Neural cell (in vitro differentiated cells): ENCODE measurements around the gene PKP2.

ENCODE experiments used
- CTCF ChIP-seq: fragments of 450-650 bp; IDR thresholded peaks from 2 replicates; pipeline ENCODE4 v1.5.1; 2014; ENCODE audit warnings: antibody characterized with exemption, mild to moderate bottlenecking, moderate library complexity; ENCODE audit not compliant: poor library complexity, severe bottlenecking
- EZH2 ChIP-seq: fragments of 200-600, 300-800 bp; shearing (Covaris generic), sonication (generic); IDR thresholded peaks from 2 replicates; pipeline ENCODE4 v1.6.1; 2014; ENCODE audit warnings: antibody characterized with exemption, low read length, borderline replicate concordance, mild to moderate bottlenecking; ENCODE audit not compliant: insufficient read depth, poor library complexity, severe bottlenecking
- MXI1 ChIP-seq: fragments of 450-650 bp; conservative IDR thresholded peaks from 2 replicates; pipeline ENCODE4 v1.6.1; 2014; ENCODE audit warnings: antibody characterized with exemption, mild to moderate bottlenecking; ENCODE audit not compliant: poor library complexity, severe bottlenecking
- RAD21 ChIP-seq: fragments of 450-650 bp; conservative IDR thresholded peaks from 2 replicates; pipeline ENCODE4 v1.6.1; 2014; ENCODE audit warnings: antibody characterized with exemption, mild to moderate bottlenecking, moderate library complexity
- REST ChIP-seq: IDR thresholded peaks from 2 replicates; pipeline ENCODE4 v1.6.1; 2012; ENCODE audit warnings: borderline replicate concordance
- TAF1 ChIP-seq: IDR thresholded peaks from 2 replicates; pipeline ENCODE4 v1.6.1; 2012; ENCODE audit warnings: low read depth

- TF ChIP-seq CTCF, result no peak
- TF ChIP-seq REST, result no peak
- no peak for TF ChIP-seq RAD21
- TF ChIP-seq TAF1, result no peak
- TF ChIP-seq MXI1, result no peak
- no peak for TF ChIP-seq EZH2
These were observed 33.4 kb downstream of the PKP2 start for GRCh38 chr12:32863128-32863527.
